ENCODE measurements around the gene TTI1. TPM values are rescaled to one million over a fixed set of nuclear protein-coding genes. Genes with fewer than 3 reads are reported as not detected.

Gene TTI1
- total RNA-seq, 6 experiments from 2014 or later = 11.8 to 17.9 (median 14.1) TPM

- Mint-ChIP-seq H3K27ac (peak overlapping the region; percentile 84; the same call in 1 of the 2 replicates), H3K36me3 (ENCODE audit: low read depth) (peaks cover 19% of the 10 kb centered on the region), H3K27me3 (ENCODE audit: insufficient read depth) (no peaks in the 10 kb centered on the region), H3K4me3 (no peak overlapping the region), H3K4me1 (ENCODE audit: low read depth) (peaks cover 42% of the 10 kb centered on the region), H3K9me3 (no peaks in the 10 kb centered on the region)
- no peak for DNase-seq
- TF ChIP-seq CTCF (IDR thresholded peaks at IDR 0.05) = no peak
Observed at GRCh38 chr20:38044685-38045084, 11.4 kb upstream of the TTI1 start.

- Mint-ChIP-seq H3K4me3 (peak overlapping the region; percentile 52), H3K9me3 (no peaks in the 10 kb centered on the region), H3K4me1 (ENCODE audit: low read depth) (peaks cover 37% of the 10 kb centered on the region), H3K27me3 (ENCODE audit: insufficient read depth) (no peaks in the 10 kb centered on the region), H3K27ac (peak overlapping the region; percentile 84), H3K36me3 (ENCODE audit: low read depth) (peaks cover 17% of the 10 kb centered on the region)
- peak; percentile 90 for DNase-seq
- TF ChIP-seq CTCF (IDR thresholded peaks at IDR 0.05) = peak; percentile 44
Observed at GRCh38 chr20:38043512-38044300, 10.4 kb upstream of the TTI1 start.

GRCh38 chr20:38040276-38040675 lies 7.0 kb upstream of the TTI1 start:
- H3K27ac Mint-ChIP-seq = no peak overlapping the region
- TF ChIP-seq CTCF (IDR thresholded peaks at IDR 0.05) = no peak
- no peak overlapping the region for H3K4me3 Mint-ChIP-seq
- H3K27me3 Mint-ChIP-seq (ENCODE audit: insufficient read depth) = no peaks in the 10 kb centered on the region
- DNase-seq = no peak
- H3K4me1 Mint-ChIP-seq (ENCODE audit: low read depth) = peaks cover 40% of the 10 kb centered on the region
- H3K9me3 Mint-ChIP-seq = no peaks in the 10 kb centered on the region
- H3K36me3 Mint-ChIP-seq (ENCODE audit: low read depth) = peaks cover 18% of the 10 kb centered on the region

- Mint-ChIP-seq H3K27ac (no peak overlapping the region), H3K4me1 (ENCODE audit: low read depth) (peaks cover 41% of the 10 kb centered on the region), H3K27me3 (ENCODE audit: insufficient read depth) (no peaks in the 10 kb centered on the region; the same call in 1 of the 2 replicates), H3K4me3 (no peak overlapping the region), H3K36me3 (ENCODE audit: low read depth) (peaks cover 23% of the 10 kb centered on the region), H3K9me3 (no peaks in the 10 kb centered on the region)
- no peak for TF ChIP-seq CTCF (IDR thresholded peaks at IDR 0.05)
- DNase-seq = no peak
Observed at GRCh38 chr20:38036366-38036765, 3.1 kb upstream of the TTI1 start.

GRCh38 chr20:38034961-38035360 lies 1.7 kb upstream of the TTI1 start:
- no peak for DNase-seq
- Mint-ChIP-seq H3K36me3 (ENCODE audit: low read depth) (peaks cover 21% of the 10 kb centered on the region), H3K4me3 (peak overlapping the region; percentile 99), H3K4me1 (ENCODE audit: low read depth) (peaks cover 49% of the 10 kb centered on the region), H3K27me3 (ENCODE audit: insufficient read depth) (no peaks in the 10 kb centered on the region; the same call in 1 of the 2 replicates), H3K27ac (peak overlapping the region; percentile 95), H3K9me3 (no peaks in the 10 kb centered on the region)
- TF ChIP-seq CTCF (IDR thresholded peaks at IDR 0.05) = no peak
